CD4-positive, CD25-positive, alpha-beta regulatory T cell (primary cell): Measurements from ENCODE around the gene DYRK1A. TPM values are rescaled to one million over a fixed set of nuclear protein-coding genes. Genes with fewer than 3 reads are reported as not detected.

Experiments used
- ATAC-seq, 2 donors: fragments of 150-1000 bp; cut with Tn5 transposase; one replicate each; pipeline ENCODE4 v1.10.0; 2021; ENCODE audit warnings: low read depth in 2 of 2, moderate number of reproducible peaks in 2 of 2, moderate library complexity in 1 of 2
- DNase-seq, 3 donors: peaks; one replicate each; pipeline versions ENCODE4 v3.0.0 to v3.0.0-alpha.2; 2012 to 2022; ENCODE audit warnings: mixed read lengths in 1 of 3
- H3K27ac ChIP-seq: one replicate; pipeline ENCODE4 v1.7.0; 2013; ENCODE audit warnings: mild to moderate bottlenecking, low read length; ENCODE audit not compliant: insufficient read depth, poor library complexity, severe bottlenecking
- H3K27me3 ChIP-seq: one replicate; pipeline ENCODE4 v1.7.0; 2013; ENCODE audit warnings: low read length; ENCODE audit not compliant: control insufficient read depth, insufficient read depth
- H3K36me3 ChIP-seq: one replicate; pipeline ENCODE4 v1.7.0; 2013; ENCODE audit warnings: mild to moderate bottlenecking, low read length, moderate library complexity; ENCODE audit not compliant: control insufficient read depth, insufficient read depth
- H3K4me1 ChIP-seq: 2 replicates; pipeline ENCODE4 v1.7.0; 2013; ENCODE audit warnings: mild to moderate bottlenecking, low read length; ENCODE audit not compliant: insufficient read depth, control insufficient read depth, poor library complexity, severe bottlenecking
- H3K4me3 ChIP-seq: one replicate; pipeline ENCODE4 v1.7.0; 2013; ENCODE audit warnings: low read depth, mild to moderate bottlenecking, low read length, moderate library complexity
- H3K9me3 ChIP-seq, 2 experiments: 1 replicate in 1 of 2; 2 replicates in 1 of 2; pipeline ENCODE4 v1.7.0; 2013; ENCODE audit warnings: low read length in 2 of 2, mild to moderate bottlenecking in 1 of 2, moderate library complexity in 1 of 2; ENCODE audit not compliant: control insufficient read depth in 2 of 2
- H3K27ac Mint-ChIP-seq, 3 donors: one replicate each; pipeline ENCODE4 v1.8.0; 2020 to 2022; ENCODE audit warnings: mild to moderate bottlenecking in 3 of 3, mixed read lengths in 3 of 3, moderate library complexity in 2 of 3
- H3K27me3 Mint-ChIP-seq: one replicate; pipeline ENCODE4 v1.8.0; 2022; ENCODE audit warnings: mild to moderate bottlenecking, mixed read lengths
- H3K36me3 Mint-ChIP-seq: one replicate; pipeline ENCODE4 v1.8.0; 2020; ENCODE audit warnings: mixed read lengths
- H3K4me1 Mint-ChIP-seq, 4 donors: one replicate each; pipeline ENCODE4 v1.8.0; 2020 to 2022; ENCODE audit warnings: mixed read lengths in 4 of 4, mild to moderate bottlenecking in 1 of 4
- H3K4me3 Mint-ChIP-seq, 4 donors: one replicate each; pipeline ENCODE4 v1.8.0; 2020 to 2022; ENCODE audit warnings: mild to moderate bottlenecking in 4 of 4, mixed read lengths in 4 of 4, moderate library complexity in 3 of 4
- H3K9me3 Mint-ChIP-seq, 7 donors: one replicate each; pipeline ENCODE4 v1.8.0; 2020 to 2022; ENCODE audit warnings: mixed read lengths in 7 of 7, mild to moderate bottlenecking in 3 of 7, moderate library complexity in 2 of 7
- polyA plus RNA-seq, 4 donors: library from polyadenylated mRNA; unstranded; fragments of 300-500 nt; fragmentation: Illumina TruSeq; gene quantifications; one replicate each; pipeline ENCODE4 v1.2.3, GENCODE V29; 2021
- total RNA-seq: library from RNA; stranded (reverse); gene quantifications from one replicate; pipeline ENCODE4 v1.2.3, GENCODE V29; 2022

DYRK1A gene
- total and polyA plus RNA-seq, 5 donors from 2014 or later = 2.6 to 143 (median 6.1) TPM

DNA sequence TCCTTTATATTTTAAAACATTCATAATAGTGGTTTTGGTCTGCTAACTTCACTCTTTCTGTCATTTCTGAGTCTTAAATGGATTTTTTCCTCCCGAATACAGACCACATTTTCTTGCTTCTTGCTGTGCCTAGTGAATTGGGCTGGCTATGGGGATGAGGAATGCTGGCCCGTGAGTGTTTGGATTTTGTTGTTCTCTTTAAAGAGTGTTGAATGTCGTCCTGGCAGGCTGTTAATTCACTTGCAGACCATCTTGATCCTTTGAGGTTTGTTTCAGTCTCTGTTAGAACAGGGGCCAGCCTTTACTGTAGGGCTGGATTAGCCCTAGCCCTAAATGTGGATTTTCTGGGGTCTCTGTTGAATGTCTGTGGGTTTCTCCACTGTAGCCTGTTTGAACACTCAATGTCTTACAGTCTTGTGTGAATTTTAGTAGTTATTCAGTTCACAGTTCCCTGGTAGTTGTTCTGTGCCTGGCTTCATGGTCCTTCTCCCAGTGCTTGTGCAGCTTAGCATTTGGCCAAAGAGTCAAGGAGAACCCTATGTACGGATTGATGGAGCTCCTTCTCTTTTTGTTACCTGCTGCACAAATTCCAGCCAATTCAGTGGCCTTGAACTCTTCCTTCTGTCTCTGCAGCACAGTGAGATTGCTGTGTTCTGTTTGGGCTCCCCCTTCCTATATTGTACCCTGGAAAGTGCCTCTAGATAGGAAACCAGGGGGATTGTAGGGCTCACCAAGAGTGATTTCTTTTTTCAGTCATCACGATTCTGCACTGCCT lies 95.7 kb downstream of the DYRK1A start:
- no peaks in the 10 kb centered on the region for H3K27me3 ChIP-seq
- H3K27ac Mint-ChIP-seq = peak overlapping the region; percentile 75 to 87 (median 79)
- no peak for ATAC-seq
- H3K27ac ChIP-seq = peak overlapping the region; percentile 70
- H3K4me1 Mint-ChIP-seq = peaks cover 45 to 92% (median 66%) of the 10 kb centered on the region in 4 donors
- H3K9me3 ChIP-seq = no peaks in the 10 kb centered on the region
- no peak for DNase-seq
- no peaks in the 10 kb centered on the region for H3K9me3 Mint-ChIP-seq
- H3K27me3 Mint-ChIP-seq = no peaks in the 10 kb centered on the region
- no peaks in the 10 kb centered on the region for H3K36me3 ChIP-seq
- peak overlapping the region; percentile 40 to 59 (median 49) for H3K4me3 Mint-ChIP-seq
- peak overlapping the region; percentile 51 for H3K4me3 ChIP-seq
- H3K4me1 ChIP-seq = peaks cover 57% of the 10 kb centered on the region
- peaks cover 1% of the 10 kb centered on the region for H3K36me3 Mint-ChIP-seq

GRCh38 chr21:37463083-37463801 lies 96.7 kb downstream of the DYRK1A start:
- Mint-ChIP-seq H3K4me1 (peaks cover 39 to 89% (median 68%) of the 10 kb centered on the region in 4 donors), H3K27me3 (no peaks in the 10 kb centered on the region), H3K4me3 (peak overlapping the region; percentile 49 to 63 (median 58)), H3K27ac (peak overlapping the region; percentile 75 to 82 (median 79)), H3K9me3 (no peaks in the 10 kb centered on the region), H3K36me3 (peaks cover 6% of the 10 kb centered on the region)
- Histone ChIP-seq H3K36me3 (no peaks in the 10 kb centered on the region), H3K9me3 (no peaks in the 10 kb centered on the region), H3K4me1 (peaks cover 49% of the 10 kb centered on the region), H3K27me3 (no peaks in the 10 kb centered on the region), H3K4me3 (peak overlapping the region; percentile 51), H3K27ac (peak overlapping the region; percentile 70)
- DNase-seq = peak in 2 of 3 donors; percentile 51 to 63
- ATAC-seq = peak; percentile 46 to 61

- H3K4me3 ChIP-seq = no peak overlapping the region
- no peak overlapping the region for H3K27ac ChIP-seq
- Mint-ChIP-seq H3K4me3 (peak overlapping the region in 1 of 4 donors; percentile 16), H3K4me1 (peaks cover 57 to 91% (median 66%) of the 10 kb centered on the region in 4 donors), H3K27ac (peak overlapping the region in 1 of 3 donors; percentile 37), H3K27me3 (no peaks in the 10 kb centered on the region), H3K36me3 (peaks cover 12% of the 10 kb centered on the region), H3K9me3 (no peaks in the 10 kb centered on the region)
- ATAC-seq (no peak), DNase-seq (no peak)
- H3K36me3 ChIP-seq = peaks cover 2% of the 10 kb centered on the region
- peaks cover 33% of the 10 kb centered on the region for H3K4me1 ChIP-seq
- no peaks in the 10 kb centered on the region for H3K27me3 ChIP-seq
- no peaks in the 10 kb centered on the region for H3K9me3 ChIP-seq
These were observed 100.5 kb downstream of the DYRK1A start for GRCh38 chr21:37467082-37467481.

DNA sequence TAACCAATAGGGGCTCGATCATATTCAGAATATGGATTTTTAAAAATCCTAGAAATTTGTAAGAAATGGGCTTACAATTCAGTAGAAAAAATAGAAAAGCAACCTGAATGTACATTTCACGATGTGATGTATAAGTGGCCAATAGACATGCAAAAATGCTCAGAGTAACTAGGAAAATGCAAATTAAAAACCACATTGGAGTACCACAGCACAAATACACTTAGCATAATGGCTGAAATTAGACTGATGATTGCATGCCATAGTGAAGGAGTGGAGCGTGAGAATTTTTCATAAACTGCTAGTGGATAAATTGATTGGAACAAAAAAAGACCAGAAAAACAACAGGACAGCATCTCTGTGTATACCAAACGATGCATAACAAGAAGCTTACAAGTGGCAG lies 102.3 kb downstream of the DYRK1A start:
- no peak overlapping the region for H3K27ac ChIP-seq
- no peak overlapping the region for H3K4me3 ChIP-seq
- Mint-ChIP-seq H3K4me1 (peaks cover 44 to 81% (median 62%) of the 10 kb centered on the region in 4 donors), H3K27ac (peak overlapping the region in 1 of 3 donors; percentile 53), H3K9me3 (no peaks in the 10 kb centered on the region), H3K27me3 (no peaks in the 10 kb centered on the region), H3K4me3 (peak overlapping the region in 2 of 4 donors; percentile 23 to 68), H3K36me3 (peaks cover 18% of the 10 kb centered on the region)
- H3K4me1 ChIP-seq = peaks cover 17% of the 10 kb centered on the region
- no peaks in the 10 kb centered on the region for H3K27me3 ChIP-seq
- DNase-seq = no peak
- H3K36me3 ChIP-seq = peaks cover 14% of the 10 kb centered on the region
- H3K9me3 ChIP-seq = no peaks in the 10 kb centered on the region
- no peak for ATAC-seq

DNA sequence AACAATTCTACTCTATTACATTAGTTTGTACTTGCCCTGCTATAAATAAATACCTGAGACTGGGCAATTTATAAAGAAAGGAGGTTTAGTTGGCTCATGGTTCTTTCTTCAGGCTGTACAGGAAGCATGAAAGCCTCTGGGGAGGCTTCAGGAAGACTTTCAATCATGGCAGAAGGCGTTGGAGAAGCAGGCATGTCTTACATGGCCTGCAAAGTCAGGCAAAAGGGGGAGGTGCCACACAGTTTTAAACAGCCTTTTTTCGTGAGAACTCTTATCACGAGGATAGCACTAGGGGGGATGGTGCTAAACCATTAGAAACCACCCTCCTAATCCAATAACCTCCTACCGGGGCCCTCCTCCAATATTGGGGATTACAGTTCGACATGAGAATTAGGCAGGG lies 102.9 kb downstream of the DYRK1A start:
- H3K36me3 ChIP-seq = peaks cover 14% of the 10 kb centered on the region
- H3K9me3 ChIP-seq = no peaks in the 10 kb centered on the region
- no peaks in the 10 kb centered on the region for H3K27me3 Mint-ChIP-seq
- no peak for DNase-seq
- H3K36me3 Mint-ChIP-seq = peaks cover 18% of the 10 kb centered on the region
- peak overlapping the region in 1 of 3 donors; percentile 76 for H3K27ac Mint-ChIP-seq
- no peaks in the 10 kb centered on the region for H3K9me3 Mint-ChIP-seq
- peak overlapping the region in 3 of 4 donors; percentile 23 to 68 (median 35) for H3K4me3 Mint-ChIP-seq
- H3K4me3 ChIP-seq = no peak overlapping the region
- H3K4me1 Mint-ChIP-seq = peaks cover 45 to 77% (median 58%) of the 10 kb centered on the region in 4 donors
- H3K27ac ChIP-seq = no peak overlapping the region
- no peak for ATAC-seq
- H3K27me3 ChIP-seq = no peaks in the 10 kb centered on the region
- H3K4me1 ChIP-seq = peaks cover 19% of the 10 kb centered on the region

DNA sequence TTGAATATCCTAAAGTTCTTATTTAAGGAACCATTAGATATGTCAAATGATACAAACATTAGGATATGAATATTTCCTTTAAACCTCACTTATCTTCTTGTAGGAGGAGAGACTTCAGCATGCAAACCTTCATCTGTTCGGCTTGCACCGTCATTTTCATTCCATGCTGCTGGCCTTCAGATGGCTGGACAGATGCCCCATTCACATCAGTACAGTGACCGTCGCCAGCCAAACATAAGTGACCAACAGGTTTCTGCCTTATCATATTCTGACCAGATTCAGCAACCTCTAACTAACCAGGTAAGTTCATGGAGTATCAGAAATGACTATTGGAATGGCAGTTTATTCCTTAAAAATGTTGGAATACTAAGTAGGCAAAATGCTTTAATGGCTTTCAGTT lies 106.0 kb downstream of the DYRK1A start:
- Histone ChIP-seq H3K4me1 (peaks cover 37% of the 10 kb centered on the region), H3K27ac (no peak overlapping the region), H3K36me3 (peaks cover 21% of the 10 kb centered on the region), H3K9me3 (no peaks in the 10 kb centered on the region), H3K27me3 (no peaks in the 10 kb centered on the region), H3K4me3 (no peak overlapping the region)
- H3K27me3 Mint-ChIP-seq = no peaks in the 10 kb centered on the region
- H3K36me3 Mint-ChIP-seq = peaks cover 14% of the 10 kb centered on the region
- H3K27ac Mint-ChIP-seq = peak overlapping the region in 1 of 3 donors; percentile 76
- H3K9me3 Mint-ChIP-seq = no peaks in the 10 kb centered on the region
- no peak for DNase-seq
- ATAC-seq = no peak
- H3K4me1 Mint-ChIP-seq = peaks cover 48 to 79% (median 68%) of the 10 kb centered on the region in 4 donors
- H3K4me3 Mint-ChIP-seq = no peak overlapping the region

- H3K4me3 Mint-ChIP-seq = no peak overlapping the region
- Histone ChIP-seq H3K27me3 (no peaks in the 10 kb centered on the region), H3K9me3 (no peaks in the 10 kb centered on the region), H3K4me3 (no peak overlapping the region), H3K4me1 (peaks cover 37% of the 10 kb centered on the region), H3K27ac (no peak overlapping the region), H3K36me3 (peaks cover 21% of the 10 kb centered on the region)
- no peaks in the 10 kb centered on the region for H3K9me3 Mint-ChIP-seq
- peaks cover 12% of the 10 kb centered on the region for H3K36me3 Mint-ChIP-seq
- DNase-seq = no peak
- H3K27ac Mint-ChIP-seq = no peak overlapping the region
- no peak for ATAC-seq
- H3K4me1 Mint-ChIP-seq = peaks cover 53 to 80% (median 70%) of the 10 kb centered on the region in 4 donors
- H3K27me3 Mint-ChIP-seq = no peaks in the 10 kb centered on the region
These were observed 106.9 kb downstream of the DYRK1A start for GRCh38 chr21:37473491-37473890.
